K562 (cell line): ENCODE measurements around the gene ANKDD1A. TPM values are rescaled to one million over a fixed set of nuclear protein-coding genes. Genes with fewer than 3 reads are reported as not detected.

Experiments used
- ATAC-seq: fragments of 200-7000 bp; cut with Tn5 transposase; 3 replicates; pipeline ENCODE4 v1.9.1; 2020; ENCODE audit warnings: moderate library complexity
- BruUV-seq: library from RNA; stranded (reverse); fragments of 400-500 nt; replicated peaks from 2 replicates; lab custom pipeline; 2021; lab: Mats Ljungman, UMichigan
- CTCF ChIA-PET: fragments of 300-600 bp; formaldehyde crosslinking; extraction: SDS; loops from one replicate; lab custom pipeline; 2021; ENCODE audit warnings: low intra/inter-chr PET ratio; lab: Yijun Ruan, JAX
- POLR2A ChIA-PET: fragments of 300-600, 350-650 bp; sonication (Branson Sonifier 250); formaldehyde crosslinking; extraction: SDS; loops from one replicate; lab custom pipeline; 2021; ENCODE audit warnings: antibody characterized with exemption, inconsistent platforms; lab: Yijun Ruan, JAX
- DNase-seq, 4 experiments: peaks; one replicate each; pipeline versions ENCODE4 v3.0.0 to v3.0.0-alpha.2; 2011 to 2018; ENCODE audit warnings: low spot score in 3 of 4, mixed read lengths in 3 of 4; ENCODE audit errors: extremely low read depth in 1 of 4
- FAIRE-seq: peaks from 2 replicates; lab custom pipeline; 2011; peaks lifted over from hg19 to GRCh38; lab: Jason Lieb, UNC
- H2AFZ ChIP-seq: 2 replicates; pipeline ENCODE4 v1.6.0; 2011; ENCODE audit warnings: low read depth, low read length, control low read depth, inconsistent platforms
- H3K27ac ChIP-seq: fragments of 200-600 bp; 3 replicates; pipeline ENCODE4 v1.8.0; 2011; ENCODE audit warnings: low read depth, mild to moderate bottlenecking, control low read depth, inconsistent platforms, low read length, moderate library complexity, mixed read lengths; ENCODE audit errors: extremely low read depth
- H3K27me3 ChIP-seq, 2 experiments: fragments of 300-600 bp in 1 of 2; 2 replicates in 1 of 2; 3 replicates in 1 of 2; pipeline versions ENCODE4 v1.6.0 to v1.8.0; 2011; ENCODE audit warnings: inconsistent platforms in 2 of 2, low read length in 2 of 2, mild to moderate bottlenecking in 1 of 2, mixed read lengths in 1 of 2, moderate library complexity in 1 of 2; ENCODE audit not compliant: control insufficient read depth in 2 of 2, insufficient read depth in 2 of 2
- H3K36me3 ChIP-seq: fragments of 300-600 bp; 3 replicates; pipeline ENCODE4 v1.8.0; 2011; ENCODE audit warnings: mild to moderate bottlenecking, low read length, inconsistent platforms; ENCODE audit not compliant: control insufficient read depth, insufficient read depth
- H3K4me1 ChIP-seq, 2 experiments: fragments of 200-600 bp in 1 of 2; replicated peaks in 1 of 2; 2 replicates in 1 of 2; 3 replicates in 1 of 2; pipeline versions ENCODE4 v1.5.1 to v1.8.0; 2011; ENCODE audit warnings: inconsistent platforms in 2 of 2, low read length in 2 of 2, mild to moderate bottlenecking in 1 of 2, mixed read lengths in 1 of 2, moderate library complexity in 1 of 2; ENCODE audit not compliant: control insufficient read depth in 2 of 2, insufficient read depth in 2 of 2
- H3K4me2 ChIP-seq: 2 replicates; pipeline ENCODE4 v1.6.1; 2011; ENCODE audit warnings: low read length, control low read depth, inconsistent platforms, mixed read lengths; ENCODE audit not compliant: insufficient read depth
- H3K4me3 ChIP-seq: fragments of 200-600 bp; sonication (generic), shearing (Covaris generic); 2 replicates; pipeline ENCODE4 v1.5.1; 2016; ENCODE audit warnings: control low read depth, inconsistent platforms
- H3K79me2 ChIP-seq: fragments of 200-600 bp; 3 replicates; pipeline ENCODE4 v1.8.0; 2011; ENCODE audit warnings: low read length, inconsistent platforms; ENCODE audit not compliant: control insufficient read depth, insufficient read depth
- H3K9ac ChIP-seq, 2 experiments: 2 replicates each; pipeline versions ENCODE4 v1.6.0 to v1.6.1; 2011; ENCODE audit warnings: low read depth in 2 of 2, low read length in 2 of 2, control low read depth in 1 of 2, inconsistent platforms in 1 of 2, mild to moderate bottlenecking in 1 of 2, mixed read lengths in 1 of 2; ENCODE audit not compliant: insufficient read depth in 1 of 2
- H3K9me1 ChIP-seq: one replicate; pipeline ENCODE4 v1.6.0; 2011; ENCODE audit warnings: inconsistent platforms, mild to moderate bottlenecking, low read length, moderate library complexity; ENCODE audit not compliant: control insufficient read depth, insufficient read depth
- H3K9me3 ChIP-seq: replicated peaks from 2 replicates; pipeline ENCODE4 v1.5.1; 2011; ENCODE audit warnings: low read depth, low read length, inconsistent platforms; ENCODE audit not compliant: control insufficient read depth, insufficient read depth
- H4K20me1 ChIP-seq: replicated peaks from 2 replicates; pipeline ENCODE4 v1.6.1; 2011; ENCODE audit warnings: low read length, inconsistent platforms, mixed read lengths; ENCODE audit not compliant: control insufficient read depth, insufficient read depth
- CBX2 ChIP-seq: fragments of 200-600 bp; sonication (generic); IDR thresholded peaks from one replicate; pipeline ENCODE4 v1.6.1; 2012; ENCODE audit warnings: mild to moderate bottlenecking, low read length, inconsistent platforms; ENCODE audit not compliant: insufficient read depth, poor library complexity, severe bottlenecking
- CBX8 ChIP-seq: fragments of 200-600 bp; sonication (generic); IDR thresholded peaks from 2 replicates; pipeline ENCODE4 v1.6.1; 2012; ENCODE audit warnings: borderline replicate concordance, mixed run types, low read depth, mild to moderate bottlenecking, moderate library complexity, mixed read lengths, low read length, control low read depth, inconsistent platforms; ENCODE audit not compliant: poor library complexity, severe bottlenecking; ENCODE audit errors: extremely low read depth
- CREB1 ChIP-seq, 2 experiments: sonication (generic) in 1 of 2; formaldehyde crosslinking in 1 of 2; IDR thresholded peaks; 2 replicates each; pipeline versions ENCODE4 v1.6.1 to v1.8.0; 2012 to 2022; ENCODE audit warnings: inconsistent platforms in 1 of 2, mild to moderate bottlenecking in 1 of 2, missing genetic modification reagents in 1 of 2, moderate library complexity in 1 of 2
- HCFC1 ChIP-seq: IDR thresholded peaks from 2 replicates; pipeline ENCODE4 v1.6.1; 2012; ENCODE audit warnings: low read depth, low read length, improper control_type of control experiment
- NELFE ChIP-seq: IDR thresholded peaks from 2 replicates; pipeline ENCODE4 v1.6.1; 2011; ENCODE audit warnings: mild to moderate bottlenecking; ENCODE audit not compliant: insufficient read depth, insufficient read length
- PHTF2 ChIP-seq: fragments of 250-450 bp; sonication (Bioruptor Pico); IDR thresholded peaks from 2 replicates; pipeline ENCODE4 v1.5.0; 2021; ENCODE audit warnings: mild to moderate bottlenecking
- PPARD ChIP-seq: fragments of 250-450 bp; sonication (Bioruptor Pico); IDR thresholded peaks from 2 replicates; pipeline ENCODE4 v1.8.0; 2022; ENCODE audit warnings: inconsistent platforms, mild to moderate bottlenecking, moderate library complexity
- SMARCA4 ChIP-seq: fragments of 450-650 bp; IDR thresholded peaks from 2 replicates; pipeline ENCODE4 v1.6.1; 2016
- TAL1 ChIP-seq: fragments of 450-650 bp; IDR thresholded peaks from 2 replicates; pipeline ENCODE4 v1.6.1; 2016; ENCODE audit warnings: mild to moderate bottlenecking
- WGBS: fragments of 100-300 bp; shearing (Covaris generic); methylation state at CpG from one replicate; pipeline ENCODE4 v1.1.6; 2016; ENCODE audit warnings: low coverage, mixed read lengths; ENCODE audit not compliant: insufficient coverage; ENCODE audit errors: missing lambda C conversion rate; 5-methylcytosine and 5-hydroxymethylcytosine counted together
- in situ Hi-C: fragments of 300-500 bp; cut with MboI; formaldehyde crosslinking; loops from 4 replicates; pipeline ENCODE4 v1.15.0; 2018; ENCODE audit warnings: inconsistent platforms, mixed read lengths
- intact Hi-C: fragments of 100-400 bp; cut with micrococcal nuclease; formaldehyde crosslinking; loops from 2 replicates; pipeline ENCODE4 v1.14.2; 2022
- polyA plus RNA-seq, 8 experiments: library from polyadenylated mRNA; depleted of rRNA in 4 of 8; stranded (reverse) in 5 of 8; unstranded in 3 of 8; fragments of >200 nt; fragmentation: Nextera tagmentation in 2 of 8; fragmentation: Illumina TruSeq in 1 of 8; extraction: Ambion mirVana in 2 of 8; extraction: Trizol in 1 of 8; gene quantifications; 2 replicates each; pipeline versions ENCODE4 v1.2.1 to v1.2.3, GENCODE V29; 2011 to 2014; ENCODE audit warnings: inconsistent platforms in 1 of 8, missing spikeins in 1 of 8
- total RNA-seq, 7 experiments: library from RNA; depleted of rRNA in 6 of 7; stranded (reverse); fragments of >200 nt in 6 of 7; fragmentation: Illumina TruSeq in 2 of 7; extraction: Trizol in 2 of 7; gene quantifications; 2 replicates each; pipeline versions ENCODE4 v1.2.1 to v1.2.3, GENCODE V29; 2011 to 2021; ENCODE audit warnings: low replicate concordance in 1 of 7
- TF ChIP-seq, protein P1 (sequence below): IDR thresholded peaks from 3 replicates; pipeline ENCODE4 v1.6.1; 2011; ENCODE audit warnings: borderline replicate concordance, mild to moderate bottlenecking, moderate library complexity; ENCODE audit not compliant: insufficient read length; ENCODE audit errors: extremely low read depth
- TF ChIP-seq, protein P2 (sequence below), 2 experiments: fragments of 450-650 bp in 1 of 2; sonication (generic) in 1 of 2; formaldehyde crosslinking; conservative IDR thresholded peaks; 2 replicates each; pipeline versions ENCODE4 v1.4.0 to v1.8.1; 2020 to 2022; ENCODE audit warnings: mild to moderate bottlenecking in 1 of 2, missing genetic modification reagents in 1 of 2

ANKDD1A gene
- total and polyA plus RNA-seq, 9 of the 15 experiments (the other 6 are each of a cell fraction or from before 2014, with no cell fraction given): 0.08 to 0.80 (median 0.43) TPM

DNA sequence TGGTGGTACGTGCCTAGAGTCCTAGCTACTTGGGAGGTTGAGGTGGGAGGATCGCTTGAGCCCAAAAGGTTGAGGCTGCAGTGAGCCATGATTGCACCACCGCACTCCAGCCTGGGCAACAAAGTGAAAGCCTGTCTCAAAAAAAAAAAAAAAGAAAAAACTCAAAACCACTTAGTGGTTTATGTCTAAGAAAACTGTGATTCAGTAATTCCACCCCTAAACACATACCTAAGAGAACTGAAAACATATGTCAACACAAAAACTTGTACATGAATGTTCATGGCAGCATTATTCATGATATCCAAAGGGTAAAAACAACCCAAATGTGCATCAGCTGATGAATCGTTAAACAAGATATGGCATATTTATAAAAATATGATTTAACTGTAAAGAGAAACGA, 63.7 kb downstream of the ANKDD1A start:
- no peaks in the 10 kb centered on the region for H3K9me1 ChIP-seq
- no peaks in the 10 kb centered on the region for H3K9me3 ChIP-seq
- CTCF ChIA-PET: interaction anchor here (0.7 kb wide), 1 partner anchor 196 kb away, joined by 3 read pairs; no protein-coding TSS in a partner anchor
- in situ Hi-C loops: no loop called here
- H3K27ac ChIP-seq: no peak overlapping the region
- H3K4me2 ChIP-seq: no peak overlapping the region
- 77% methylated on average over 5 of the region's 5 CpGs for WGBS
- no TSS peak for BruUV-seq
- ATAC-seq: no peak
- H3K79me2 ChIP-seq: no peaks in the 10 kb centered on the region
- TF ChIP-seq, protein P1, sequence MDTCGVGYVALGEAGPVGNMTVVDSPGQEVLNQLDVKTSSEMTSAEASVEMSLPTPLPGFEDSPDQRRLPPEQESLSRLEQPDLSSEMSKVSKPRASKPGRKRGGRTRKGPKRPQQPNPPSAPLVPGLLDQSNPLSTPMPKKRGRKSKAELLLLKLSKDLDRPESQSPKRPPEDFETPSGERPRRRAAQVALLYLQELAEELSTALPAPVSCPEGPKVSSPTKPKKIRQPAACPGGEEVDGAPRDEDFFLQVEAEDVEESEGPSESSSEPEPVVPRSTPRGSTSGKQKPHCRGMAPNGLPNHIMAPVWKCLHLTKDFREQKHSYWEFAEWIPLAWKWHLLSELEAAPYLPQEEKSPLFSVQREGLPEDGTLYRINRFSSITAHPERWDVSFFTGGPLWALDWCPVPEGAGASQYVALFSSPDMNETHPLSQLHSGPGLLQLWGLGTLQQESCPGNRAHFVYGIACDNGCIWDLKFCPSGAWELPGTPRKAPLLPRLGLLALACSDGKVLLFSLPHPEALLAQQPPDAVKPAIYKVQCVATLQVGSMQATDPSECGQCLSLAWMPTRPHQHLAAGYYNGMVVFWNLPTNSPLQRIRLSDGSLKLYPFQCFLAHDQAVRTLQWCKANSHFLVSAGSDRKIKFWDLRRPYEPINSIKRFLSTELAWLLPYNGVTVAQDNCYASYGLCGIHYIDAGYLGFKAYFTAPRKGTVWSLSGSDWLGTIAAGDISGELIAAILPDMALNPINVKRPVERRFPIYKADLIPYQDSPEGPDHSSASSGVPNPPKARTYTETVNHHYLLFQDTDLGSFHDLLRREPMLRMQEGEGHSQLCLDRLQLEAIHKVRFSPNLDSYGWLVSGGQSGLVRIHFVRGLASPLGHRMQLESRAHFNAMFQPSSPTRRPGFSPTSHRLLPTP: no peak
- TF ChIP-seq TAL1: no peak
- no peak for TF ChIP-seq CBX8
- TF ChIP-seq CREB1 (IDR thresholded peaks at IDR 0.05): no peak
- no peak for TF ChIP-seq CREB1 (CRISPR knock-in tag; IDR thresholded peaks at IDR 0.05)
- TF ChIP-seq NELFE: no peak
- no peak for TF ChIP-seq CBX2
- TF ChIP-seq, protein P2, sequence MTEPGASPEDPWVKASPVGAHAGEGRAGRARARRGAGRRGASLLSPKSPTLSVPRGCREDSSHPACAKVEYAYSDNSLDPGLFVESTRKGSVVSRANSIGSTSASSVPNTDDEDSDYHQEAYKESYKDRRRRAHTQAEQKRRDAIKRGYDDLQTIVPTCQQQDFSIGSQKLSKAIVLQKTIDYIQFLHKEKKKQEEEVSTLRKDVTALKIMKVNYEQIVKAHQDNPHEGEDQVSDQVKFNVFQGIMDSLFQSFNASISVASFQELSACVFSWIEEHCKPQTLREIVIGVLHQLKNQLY (CRISPR knock-in tag; conservative IDR thresholded peaks at IDR 0.05): no peak
- TF ChIP-seq SMARCA4: no peak
- TF ChIP-seq PHTF2 (CRISPR knock-in tag): no peak
- TF ChIP-seq HCFC1: no peak
- no peak for TF ChIP-seq PPARD (CRISPR knock-in tag)
- TF ChIP-seq, all 486 proteins: peak for 0
- Histone ChIP-seq H3K36me3 (peaks cover 62% of the 10 kb centered on the region), H3K9ac (no peak overlapping the region), H4K20me1 (no peaks in the 10 kb centered on the region), H2AFZ (no peak overlapping the region), H3K27me3 (no peaks in the 10 kb centered on the region), H3K4me1 (no peaks in the 10 kb centered on the region), H3K4me3 (no peak overlapping the region)
- no peak for DNase-seq
- intact Hi-C loops: no loop called here
- no peak for FAIRE-seq
- POLR2A ChIA-PET: interaction anchor here (0.8 kb wide), 1 partner anchor 45 kb away, joined by 3 read pairs; no protein-coding TSS in a partner anchor
